DMS53 treated with DMSO at 0.1 percent for 48 hours (cell line): ENCODE results near the gene PTPN11.

Source experiments
- DNase-seq: peaks from one replicate; lab custom pipeline; 2025; ENCODE audit not compliant: unreplicated experiment; lab: John Stamatoyannopoulos, UW

The PTPN11 gene

GRCh38 chr12:112538740-112539139 is 120.0 kb downstream of the PTPN11 start:
- DNase-seq: no peak

- no peak for DNase-seq
Observed at GRCh38 chr12:112539221-112539620, 120.5 kb downstream of the PTPN11 start.

- no peak for DNase-seq
Observed at GRCh38 chr12:112540021-112540420, 121.3 kb downstream of the PTPN11 start.

GRCh38 chr12:112543751-112544150 is 125.0 kb downstream of the PTPN11 start:
- no peak for DNase-seq

GRCh38 chr12:112546339-112546738 is 127.6 kb downstream of the PTPN11 start:
- no peak for DNase-seq

- no peak for DNase-seq
Observed at GRCh38 chr12:112546996-112547395, 128.2 kb downstream of the PTPN11 start.

GRCh38 chr12:112549031-112549430 is 130.3 kb downstream of the PTPN11 start:
- no peak for DNase-seq

GRCh38 chr12:112551681-112552080 is 132.9 kb downstream of the PTPN11 start:
- DNase-seq: no peak

GRCh38 chr12:112555621-112556233 is 137.0 kb downstream of the PTPN11 start:
- no peak for DNase-seq

- no peak for DNase-seq
Observed at GRCh38 chr12:112557951-112558630, 139.3 kb downstream of the PTPN11 start.
